CD8-positive, alpha-beta memory T cell (primary cell): ENCODE measurements around the gene AR. TPM values are rescaled to one million over a fixed set of nuclear protein-coding genes. Genes with fewer than 3 reads are reported as not detected.
A peak's percentile ranks its signal among the peaks of the same experiment; 100 is the strongest.
"Not testable (repeated sequence)": the region's sequence is repeated elsewhere in the genome, so short reads cannot be mapped to it uniquely, and the experiment has no call there.

ENCODE experiments used
- CTCF ChIA-PET: fragments of 350-600 bp; sonication (Branson Sonifier 250); formaldehyde crosslinking; loops from one replicate; lab custom pipeline; 2021; ENCODE audit warnings: antibody characterized with exemption; lab: Charles Lee
- POLR2A ChIA-PET: fragments of 350-600 bp; sonication (Branson Sonifier 250); formaldehyde crosslinking; loops from one replicate; lab custom pipeline; 2021; ENCODE audit warnings: antibody characterized with exemption; lab: Charles Lee
- DNase-seq, 5 donors: peaks; one replicate each; pipeline versions ENCODE4 v3.0.0 to v3.0.0-alpha.2; 2020 to 2022; ENCODE audit warnings: mixed read lengths in 1 of 5
- H3K27ac ChIP-seq: one replicate; pipeline ENCODE4 v1.7.0; 2013; ENCODE audit warnings: low read depth, mild to moderate bottlenecking, low read length, moderate library complexity
- H3K27me3 ChIP-seq: 2 replicates; pipeline ENCODE4 v1.7.0; 2013; ENCODE audit warnings: low read length, mild to moderate bottlenecking; ENCODE audit not compliant: insufficient read depth, poor library complexity, severe bottlenecking
- H3K36me3 ChIP-seq: 2 replicates; pipeline ENCODE4 v1.7.0; 2013; ENCODE audit warnings: mild to moderate bottlenecking, low read length, moderate library complexity; ENCODE audit not compliant: insufficient read depth
- H3K4me1 ChIP-seq: 2 replicates; pipeline ENCODE4 v1.7.0; 2013; ENCODE audit warnings: mild to moderate bottlenecking, low read length, moderate library complexity; ENCODE audit not compliant: insufficient read depth
- H3K4me3 ChIP-seq: 2 replicates; pipeline ENCODE4 v1.7.0; 2013; ENCODE audit warnings: mild to moderate bottlenecking, low read length
- H3K9me3 ChIP-seq: 2 replicates; pipeline ENCODE4 v1.7.0; 2013; ENCODE audit warnings: mild to moderate bottlenecking, low read length
- H3K27ac Mint-ChIP-seq, 8 donors: one replicate each; pipeline ENCODE4 v1.8.0; 2020 to 2021; ENCODE audit warnings: mixed read lengths in 8 of 8, mild to moderate bottlenecking in 6 of 8, inconsistent platforms in 3 of 8, moderate library complexity in 3 of 8
- H3K27me3 Mint-ChIP-seq, 2 donors: one replicate each; pipeline ENCODE4 v1.8.0; 2020 to 2021; ENCODE audit warnings: mixed read lengths in 2 of 2, mild to moderate bottlenecking in 1 of 2, moderate library complexity in 1 of 2
- H3K36me3 Mint-ChIP-seq, 3 donors: one replicate each; pipeline ENCODE4 v1.8.0; 2020 to 2021; ENCODE audit warnings: mixed read lengths in 3 of 3, inconsistent platforms in 1 of 3, mild to moderate bottlenecking in 1 of 3
- H3K4me1 Mint-ChIP-seq, 3 donors: one replicate each; pipeline ENCODE4 v1.8.0; 2020 to 2021; ENCODE audit warnings: mixed read lengths in 3 of 3, inconsistent platforms in 1 of 3, mild to moderate bottlenecking in 1 of 3
- H3K4me3 Mint-ChIP-seq, 7 donors: one replicate each; pipeline ENCODE4 v1.8.0; 2020 to 2021; ENCODE audit warnings: mixed read lengths in 7 of 7, mild to moderate bottlenecking in 6 of 7, moderate library complexity in 4 of 7, inconsistent platforms in 2 of 7
- H3K9me3 Mint-ChIP-seq, 5 donors: one replicate each; pipeline ENCODE4 v1.8.0; 2020 to 2022; ENCODE audit warnings: mixed read lengths in 5 of 5, mild to moderate bottlenecking in 3 of 5, moderate library complexity in 2 of 5, inconsistent platforms in 1 of 5
- polyA plus RNA-seq: library from polyadenylated mRNA; unstranded; fragments of 300-500 nt; fragmentation: Illumina TruSeq; gene quantifications from one replicate; pipeline ENCODE4 v1.2.3, GENCODE V29; 2021
- total RNA-seq, 2 experiments: library from RNA; stranded (reverse); gene quantifications; one replicate each; pipeline ENCODE4 v1.2.3, GENCODE V29; 2021

Gene AR
- total and polyA plus RNA-seq, 3 experiments from 2014 or later: not detected

- H3K36me3 ChIP-seq: no peaks in the 10 kb centered on the region
- no peaks in the 10 kb centered on the region for H3K9me3 Mint-ChIP-seq
- no peaks in the 10 kb centered on the region for H3K9me3 ChIP-seq
- no peak overlapping the region for H3K4me3 Mint-ChIP-seq
- no peak overlapping the region for H3K4me3 ChIP-seq
- no peaks in the 10 kb centered on the region for H3K4me1 ChIP-seq
- no peaks in the 10 kb centered on the region for H3K27me3 ChIP-seq
- no peak overlapping the region for H3K27ac ChIP-seq
- ChIA-PET CTCF (no interaction called here), POLR2A (no interaction called here)
- H3K27ac Mint-ChIP-seq: no peak overlapping the region
- H3K4me1 Mint-ChIP-seq: no peaks in the 10 kb centered on the region
- DNase-seq: no peak
- no peaks in the 10 kb centered on the region for H3K27me3 Mint-ChIP-seq
- no peaks in the 10 kb centered on the region for H3K36me3 Mint-ChIP-seq
Observed at GRCh38 chrX:67622053-67622585, 78.3 kb downstream of the AR start.

DNA sequence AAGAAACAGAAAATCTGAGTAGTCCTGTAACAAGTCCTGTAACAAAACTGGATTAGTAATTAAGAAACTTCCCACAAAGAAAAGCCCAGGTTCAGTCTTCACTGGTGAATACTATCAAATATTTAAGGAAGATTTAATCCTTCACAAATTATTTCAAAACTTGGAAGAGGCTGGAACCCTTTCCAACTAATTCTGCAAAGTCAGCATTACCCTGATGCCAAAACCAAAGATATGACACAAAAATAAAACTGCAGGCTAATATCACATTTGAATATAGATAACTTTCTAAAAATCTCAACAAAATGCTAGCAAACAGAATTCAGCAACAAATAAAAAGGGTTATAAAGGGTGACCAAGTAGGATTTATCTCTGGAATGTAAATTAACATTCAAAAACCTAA, 80.5 kb downstream of the AR start:
- Histone ChIP-seq H3K27ac (no peak overlapping the region), H3K36me3 (no peaks in the 10 kb centered on the region), H3K4me1 (no peaks in the 10 kb centered on the region), H3K9me3 (no peaks in the 10 kb centered on the region), H3K27me3 (no peaks in the 10 kb centered on the region), H3K4me3 (no peak overlapping the region)
- ChIA-PET POLR2A (no interaction called here), CTCF (no interaction called here)
- no peak overlapping the region for H3K27ac Mint-ChIP-seq
- H3K9me3 Mint-ChIP-seq: no peaks in the 10 kb centered on the region
- DNase-seq: no peak
- no peaks in the 10 kb centered on the region for H3K36me3 Mint-ChIP-seq
- H3K4me1 Mint-ChIP-seq: no peaks in the 10 kb centered on the region
- H3K4me3 Mint-ChIP-seq: no peak overlapping the region
- H3K27me3 Mint-ChIP-seq: no peaks in the 10 kb centered on the region

DNA sequence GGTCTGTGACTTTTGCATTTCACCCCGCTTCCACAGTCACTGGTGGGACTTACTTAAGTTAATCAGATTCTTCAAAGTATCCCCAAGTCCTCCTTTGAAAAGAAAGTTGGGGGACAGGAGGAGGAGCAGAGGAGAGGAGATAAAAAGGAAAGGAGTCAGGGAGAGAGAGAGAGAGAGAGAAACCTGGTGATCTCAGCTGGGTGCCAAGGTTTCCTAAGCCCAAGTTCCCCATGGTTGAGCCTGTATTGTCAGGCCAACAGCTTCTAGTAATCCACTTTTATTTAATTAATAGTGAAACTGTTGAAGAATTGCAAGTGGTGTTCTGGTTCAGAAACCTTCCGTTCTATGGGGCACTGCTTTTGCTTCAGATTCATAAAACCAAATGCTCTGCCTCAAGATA, 91.6 kb downstream of the AR start:
- no peak overlapping the region for H3K27ac Mint-ChIP-seq
- ChIA-PET POLR2A (no interaction called here), CTCF (no interaction called here)

GRCh38 chrX:67636532-67636931, 92.7 kb downstream of the AR start:
- H3K27ac Mint-ChIP-seq: no peak overlapping the region
- H3K4me3 Mint-ChIP-seq: no peak overlapping the region
- no peaks in the 10 kb centered on the region for H3K4me1 Mint-ChIP-seq
- no peaks in the 10 kb centered on the region for H3K36me3 ChIP-seq
- H3K27ac ChIP-seq: no peak overlapping the region
- H3K4me1 ChIP-seq: no peaks in the 10 kb centered on the region
- no peaks in the 10 kb centered on the region for H3K27me3 ChIP-seq
- ChIA-PET POLR2A (no interaction called here), CTCF (no interaction called here)
- H3K27me3 Mint-ChIP-seq: peaks cover 0 to 3% of the 10 kb centered on the region in 2 donors
- DNase-seq: no peak
- H3K4me3 ChIP-seq: no peak overlapping the region
- H3K9me3 Mint-ChIP-seq: peaks cover 0 to 5% (median 3%) of the 10 kb centered on the region in 5 donors
- no peaks in the 10 kb centered on the region for H3K36me3 Mint-ChIP-seq
- no peaks in the 10 kb centered on the region for H3K9me3 ChIP-seq

More for the DNA sequence above, 91.6 kb downstream of the AR start:
- peaks cover 0 to 3% of the 10 kb centered on the region in 2 donors for H3K27me3 Mint-ChIP-seq
- Histone ChIP-seq H3K4me3 (no peak overlapping the region), H3K4me1 (no peaks in the 10 kb centered on the region), H3K36me3 (no peaks in the 10 kb centered on the region), H3K27me3 (no peaks in the 10 kb centered on the region), H3K27ac (no peak overlapping the region), H3K9me3 (no peaks in the 10 kb centered on the region)
- peaks cover 0 to 8% (median 4%) of the 10 kb centered on the region in 5 donors for H3K9me3 Mint-ChIP-seq
- H3K36me3 Mint-ChIP-seq: no peaks in the 10 kb centered on the region
- H3K4me1 Mint-ChIP-seq: no peaks in the 10 kb centered on the region
- no peak overlapping the region for H3K4me3 Mint-ChIP-seq
- DNase-seq: no peak

DNA sequence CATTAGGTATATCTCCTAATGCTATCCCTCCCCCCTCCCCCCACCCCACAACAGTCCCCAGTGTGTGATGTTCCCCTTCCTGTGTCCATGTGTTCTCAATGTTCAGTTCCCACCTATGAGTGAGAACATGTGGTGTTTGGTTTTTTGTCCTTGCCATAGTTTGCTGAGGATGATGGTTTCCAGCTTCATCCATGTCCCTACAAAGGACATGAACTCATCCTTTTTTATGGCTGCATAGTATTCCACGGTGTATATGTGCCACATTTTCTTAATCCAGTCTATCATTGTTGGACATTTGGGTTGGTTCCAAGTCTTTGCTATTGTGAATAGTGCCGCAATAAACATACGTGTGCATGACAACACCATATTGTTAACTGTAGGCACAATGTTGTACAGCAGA, 93.5 kb downstream of the AR start:
- H3K27me3 ChIP-seq, CTCF ChIA-PET, H3K4me1 Mint-ChIP-seq, H3K9me3 ChIP-seq, H3K4me3 ChIP-seq, POLR2A ChIA-PET, H3K4me3 Mint-ChIP-seq, H3K27ac ChIP-seq, H3K27me3 Mint-ChIP-seq, H3K4me1 ChIP-seq, H3K9me3 Mint-ChIP-seq, H3K36me3 Mint-ChIP-seq, H3K36me3 ChIP-seq, H3K27ac Mint-ChIP-seq, DNase-seq: not testable (repeated sequence)

GRCh38 chrX:67648361-67648760, 104.5 kb downstream of the AR start:
- no peaks in the 10 kb centered on the region for H3K4me1 ChIP-seq
- H3K4me3 ChIP-seq: no peak overlapping the region
- Mint-ChIP-seq H3K27me3 (peaks cover 0 to 4% of the 10 kb centered on the region in 2 donors), H3K9me3 (peaks cover 0 to 6% (median 0%) of the 10 kb centered on the region in 5 donors), H3K4me3 (no peak overlapping the region), H3K4me1 (no peaks in the 10 kb centered on the region), H3K27ac (no peak overlapping the region), H3K36me3 (no peaks in the 10 kb centered on the region)
- ChIA-PET CTCF (no interaction called here), POLR2A (no interaction called here)
- no peaks in the 10 kb centered on the region for H3K27me3 ChIP-seq
- H3K27ac ChIP-seq: no peak overlapping the region
- DNase-seq: no peak
- no peaks in the 10 kb centered on the region for H3K36me3 ChIP-seq
- no peaks in the 10 kb centered on the region for H3K9me3 ChIP-seq

- Histone ChIP-seq H3K4me1 (no peaks in the 10 kb centered on the region), H3K4me3 (no peak overlapping the region), H3K9me3 (no peaks in the 10 kb centered on the region), H3K27me3 (no peaks in the 10 kb centered on the region), H3K36me3 (no peaks in the 10 kb centered on the region), H3K27ac (no peak overlapping the region)
- Mint-ChIP-seq H3K27ac (peak overlapping the region in 1 of 8 donors; percentile 9), H3K27me3 (peaks cover 0 to 6% of the 10 kb centered on the region in 2 donors), H3K36me3 (no peaks in the 10 kb centered on the region), H3K4me1 (no peaks in the 10 kb centered on the region), H3K9me3 (peaks cover 0 to 1% (median 0%) of the 10 kb centered on the region in 5 donors), H3K4me3 (no peak overlapping the region)
- no peak for DNase-seq
- CTCF ChIA-PET: no interaction called here
- POLR2A ChIA-PET: no interaction called here
Observed at GRCh38 chrX:67651437-67652142, 107.8 kb downstream of the AR start.

GRCh38 chrX:67652543-67652942, 108.7 kb downstream of the AR start:
- CTCF ChIA-PET: no interaction called here
- no peak overlapping the region for H3K27ac Mint-ChIP-seq
- peaks cover 0 to 9% of the 10 kb centered on the region in 2 donors for H3K27me3 Mint-ChIP-seq
- peaks cover 0 to 1% (median 0%) of the 10 kb centered on the region in 5 donors for H3K9me3 Mint-ChIP-seq
- Histone ChIP-seq H3K9me3 (no peaks in the 10 kb centered on the region), H3K36me3 (no peaks in the 10 kb centered on the region), H3K4me3 (no peak overlapping the region), H3K27me3 (no peaks in the 10 kb centered on the region), H3K27ac (no peak overlapping the region), H3K4me1 (no peaks in the 10 kb centered on the region)
- H3K36me3 Mint-ChIP-seq: no peaks in the 10 kb centered on the region
- POLR2A ChIA-PET: no interaction called here
- DNase-seq: no peak
- H3K4me1 Mint-ChIP-seq: no peaks in the 10 kb centered on the region
- H3K4me3 Mint-ChIP-seq: no peak overlapping the region
